Measurements from ENCODE around the gene CIZ1.
"Not testable (repeated sequence)": the region's sequence is repeated elsewhere in the genome, so short reads cannot be mapped to it uniquely, and the experiment has no call there.

CIZ1 gene

DNA sequence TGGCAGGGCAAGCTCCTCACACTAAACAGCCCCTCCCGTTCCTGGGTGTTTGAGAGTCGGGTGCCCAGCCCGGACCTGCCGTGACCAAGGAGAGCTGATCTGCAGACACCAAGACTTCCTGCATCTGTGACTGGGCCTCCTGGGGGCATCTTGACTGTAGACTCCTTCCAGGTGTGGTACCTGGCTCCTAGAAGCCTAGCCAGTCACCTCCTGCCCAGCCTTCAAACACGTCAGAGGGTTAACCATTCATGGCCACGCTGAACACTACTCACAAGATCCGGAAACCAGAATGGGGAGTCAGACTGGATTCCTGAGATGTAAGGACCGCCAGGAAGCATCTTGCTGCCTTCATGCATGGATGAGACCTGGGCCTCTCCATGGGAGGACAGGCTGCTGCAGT lies 45.8 kb downstream of the CIZ1 start:
- DNase-seq (ENCODE audit: low read depth in 2 of 2) = no peak

DNA sequence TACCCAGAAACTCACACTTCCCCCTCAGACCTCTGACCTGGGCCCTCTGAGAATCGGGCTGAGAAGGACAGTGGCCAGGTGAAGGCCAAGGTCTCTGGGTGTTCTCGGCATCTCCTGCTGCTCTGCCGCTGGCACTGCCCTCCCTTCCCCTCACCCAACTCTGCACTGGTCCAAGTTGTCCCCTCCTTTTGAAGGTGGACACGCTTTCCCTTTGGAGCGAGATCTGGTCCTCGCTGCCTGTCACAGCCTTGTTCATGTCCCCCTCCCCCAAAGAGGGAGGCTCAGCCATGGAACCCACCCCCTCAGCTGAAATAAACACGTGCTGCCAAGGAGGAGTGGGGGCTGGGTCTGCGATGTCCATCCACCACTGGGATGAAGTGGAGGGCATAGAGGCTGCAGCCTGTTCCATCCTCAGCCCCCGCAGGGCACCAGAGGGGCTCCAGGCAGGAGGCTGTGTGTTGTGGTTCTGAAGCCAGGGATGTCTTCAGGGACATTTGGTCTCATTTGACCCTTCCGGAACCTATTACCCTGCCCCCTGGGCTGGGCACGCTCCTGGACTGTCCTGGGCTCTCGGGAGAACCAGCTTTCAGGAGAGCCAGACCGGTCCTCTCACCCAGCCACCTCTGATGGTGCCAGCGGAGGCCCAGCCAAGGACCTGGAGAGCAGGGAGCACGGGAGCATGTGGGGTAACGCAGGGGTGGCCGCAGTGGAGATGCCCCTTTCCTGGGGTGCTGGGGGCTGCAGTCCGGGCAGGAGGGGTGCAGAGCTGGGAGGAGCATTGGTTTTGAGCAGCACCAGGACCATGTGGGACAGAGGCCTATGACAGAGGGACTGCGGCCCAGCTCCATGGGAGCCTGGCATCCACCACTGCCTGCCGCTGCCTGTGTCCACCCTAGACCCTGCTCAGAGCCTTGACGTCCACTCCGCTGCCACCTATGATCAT lies 46.9 kb downstream of the CIZ1 start:
- no peak for DNase-seq (ENCODE audit: low read depth in 2 of 2)

DNA sequence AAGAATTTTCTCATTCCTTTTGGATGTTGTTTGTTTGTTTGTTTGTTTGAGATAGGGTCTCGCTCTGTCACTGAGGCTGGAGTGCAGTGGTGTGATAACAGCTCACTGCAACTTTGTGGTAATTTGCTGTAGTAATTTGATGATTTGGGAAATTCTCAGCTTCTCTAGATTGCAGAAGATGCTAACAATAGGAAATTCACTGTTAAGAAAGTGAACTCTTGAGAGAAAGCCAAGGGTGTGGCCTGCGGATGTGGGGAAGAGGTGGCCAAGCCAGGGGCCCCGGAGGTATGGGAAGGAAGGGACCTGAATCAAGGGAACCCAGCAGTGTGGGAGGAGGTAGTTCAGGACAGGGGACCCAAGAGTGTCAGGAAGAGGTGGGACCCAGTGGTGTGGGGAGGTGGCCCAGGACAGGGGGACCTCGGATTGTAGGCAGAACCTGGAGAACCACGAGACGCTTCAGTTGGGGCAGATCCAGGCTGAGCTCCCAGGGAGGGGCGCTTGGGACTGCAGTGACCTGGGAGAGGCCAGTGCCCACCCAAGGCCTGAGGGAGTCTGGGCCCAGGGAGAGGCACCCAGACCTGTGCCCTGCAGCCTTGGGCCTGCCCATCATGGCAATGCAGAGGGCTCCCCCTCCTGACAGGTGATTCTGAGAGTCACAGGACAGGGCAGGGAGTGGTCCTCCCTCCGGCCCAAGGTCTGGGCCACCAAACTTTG lies 47.7 kb downstream of the CIZ1 start:
- no peak for DNase-seq (ENCODE audit: low read depth in 2 of 2)

DNA sequence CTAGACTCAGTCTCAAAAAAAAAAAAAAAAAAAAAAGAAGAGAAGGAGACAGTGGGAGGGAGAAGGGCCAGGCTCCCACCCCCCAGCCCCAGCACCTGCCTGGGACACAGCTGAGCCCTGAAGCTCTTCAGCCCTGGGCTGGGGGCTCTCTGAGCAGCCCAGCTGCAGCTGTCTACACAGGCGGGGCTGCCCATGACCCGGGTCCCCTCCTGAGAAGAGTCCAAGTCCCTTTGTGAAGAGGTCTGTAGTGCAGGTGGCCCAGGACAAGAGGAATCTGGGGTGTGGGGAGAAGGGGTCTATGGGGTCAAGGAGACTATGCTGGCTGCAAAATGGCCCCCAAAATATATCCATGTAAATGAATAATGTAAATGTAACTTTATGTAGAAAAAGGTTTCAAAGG lies 48.8 kb downstream of the CIZ1 start:
- no peak for DNase-seq (ENCODE audit: low read depth in 2 of 2)

DNA sequence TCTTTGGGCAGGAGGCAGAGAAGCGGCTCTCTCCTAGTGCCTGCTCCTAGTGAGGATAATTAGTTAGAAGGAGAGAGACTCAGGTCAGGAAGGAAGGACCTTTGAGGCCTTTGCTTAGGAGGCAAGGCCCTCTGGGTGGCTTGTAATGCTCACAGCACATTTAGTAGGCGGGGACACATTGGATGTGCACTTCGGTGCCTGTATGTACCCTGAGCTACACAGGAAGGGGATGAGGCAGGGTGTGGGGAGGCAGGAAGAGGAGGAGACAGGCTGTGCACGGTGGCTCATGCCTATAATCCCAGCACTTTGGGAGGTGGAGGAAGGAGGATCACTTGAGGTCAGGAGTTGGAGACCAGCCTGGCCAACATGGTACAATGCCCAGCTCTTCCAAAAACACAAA lies 49.3 kb downstream of the CIZ1 start:
- DNase-seq (ENCODE audit: low read depth in 2 of 2) = no peak

DNA sequence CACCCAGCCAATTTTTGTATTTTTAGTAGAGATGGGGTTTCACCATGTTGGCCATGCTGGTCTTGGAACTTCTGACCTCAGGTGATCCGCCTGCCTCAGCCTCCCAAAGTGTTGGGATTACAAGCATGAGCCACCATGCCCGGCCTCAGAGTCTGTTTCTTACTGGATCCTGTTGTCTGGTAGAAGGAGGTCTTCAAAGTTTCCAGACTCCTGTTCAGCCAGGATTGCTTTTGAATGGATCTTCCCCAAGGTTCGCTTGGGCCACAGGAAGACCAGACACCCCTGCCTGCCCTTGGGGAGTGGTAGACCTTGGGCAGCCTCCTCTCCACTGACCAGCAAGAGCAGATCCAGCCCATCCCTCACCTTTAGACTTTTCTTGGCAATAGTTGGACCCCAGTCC lies 49.8 kb downstream of the CIZ1 start:
- DNase-seq (ENCODE audit: low read depth in 2 of 2) = no peak

DNA sequence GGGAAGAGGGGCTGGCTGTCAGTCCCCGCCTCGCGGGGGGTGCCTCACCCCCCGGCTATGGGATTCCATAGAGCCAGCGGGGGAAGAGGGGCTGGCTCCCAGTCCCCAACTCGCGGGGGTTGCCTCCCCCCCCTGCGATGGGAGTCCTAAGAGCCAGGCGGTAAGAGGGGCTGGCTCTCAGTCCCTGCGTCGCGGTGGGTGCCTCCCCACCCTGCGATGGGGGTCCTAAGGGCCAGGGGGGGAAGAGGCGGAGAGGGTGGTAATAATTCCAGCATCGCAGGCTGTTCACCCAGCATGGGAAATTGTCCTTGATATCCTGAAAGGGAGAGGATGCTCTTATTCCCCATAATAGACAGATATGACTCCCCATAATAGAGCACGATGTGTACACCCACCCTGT lies 51.8 kb downstream of the CIZ1 start:
- DNase-seq (ENCODE audit: low read depth in 2 of 2) = no peak

- DNase-seq (ENCODE audit: low read depth in 2 of 2) = no peak
These were observed 53.4 kb downstream of the CIZ1 start for GRCh38 chr9:128138001-128138400.

- DNase-seq (ENCODE audit: low read depth in 2 of 2) = no peak
These were observed 54.3 kb downstream of the CIZ1 start for GRCh38 chr9:128136816-128137793.

DNA sequence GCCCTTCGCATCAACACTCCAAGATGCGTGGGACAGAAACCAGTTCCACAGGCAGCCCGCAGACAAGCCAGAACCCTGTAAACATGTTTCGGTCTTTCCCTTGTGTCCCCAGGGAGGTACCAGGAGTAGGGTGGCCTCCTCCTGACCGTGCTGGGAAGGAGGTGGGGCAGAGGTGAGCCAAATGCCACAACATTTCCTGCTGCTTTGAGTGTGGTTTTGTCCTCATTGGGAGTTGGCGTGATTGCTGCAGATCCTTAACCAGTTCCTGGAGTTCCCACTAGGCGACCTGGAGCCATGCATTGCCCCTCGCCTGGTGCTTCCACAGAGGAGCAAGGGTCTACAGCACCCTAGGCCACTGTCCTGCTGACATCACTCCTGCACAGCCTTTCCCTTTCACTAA lies 55.8 kb downstream of the CIZ1 start:
- not testable (repeated sequence) for DNase-seq (ENCODE audit: low read depth in 2 of 2)

DNA sequence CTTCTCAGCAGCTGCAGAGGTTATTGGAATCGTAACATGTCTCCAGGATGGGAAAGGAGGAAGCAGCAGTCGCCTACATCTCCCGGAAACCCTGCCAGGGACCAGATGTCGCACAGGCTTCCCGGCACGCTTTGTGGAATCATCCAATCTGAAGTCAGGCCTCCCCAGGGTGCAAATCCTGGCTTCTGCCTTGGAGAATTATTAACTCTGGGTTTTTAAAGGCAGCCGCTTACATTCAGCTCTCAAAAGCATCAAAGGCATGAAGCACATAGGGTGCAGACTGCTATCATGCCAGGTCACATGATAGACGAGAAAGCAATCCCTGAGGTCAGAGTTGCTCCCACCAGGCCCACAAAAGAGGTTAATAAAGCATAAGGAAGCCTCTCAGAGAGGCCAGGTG lies 59.2 kb downstream of the CIZ1 start:
- DNase-seq (ENCODE audit: low read depth in 2 of 2) = not testable (repeated sequence)

DNA sequence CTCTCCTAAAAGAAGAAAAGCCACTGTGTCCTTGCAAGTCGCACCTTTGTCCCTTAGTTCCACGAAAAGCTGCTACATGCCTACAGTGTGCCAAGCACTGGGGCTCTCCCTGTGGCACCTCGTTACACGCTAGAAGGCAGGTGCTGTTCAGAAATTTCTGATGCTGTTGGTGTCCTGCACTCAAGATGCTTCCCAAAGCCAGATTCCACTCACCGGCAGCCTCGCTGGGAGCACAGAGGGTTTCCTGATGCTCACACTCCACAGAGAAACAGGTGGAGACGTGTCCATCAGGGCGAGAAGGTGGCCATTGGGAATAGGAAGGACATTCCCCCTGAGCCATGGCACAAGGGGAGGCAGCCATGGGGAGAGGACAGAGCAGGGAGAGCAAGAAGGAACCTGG lies 60.0 kb downstream of the CIZ1 start:
- DNase-seq (ENCODE audit: low read depth in 2 of 2) = not testable (repeated sequence)

- DNase-seq (ENCODE audit: low read depth in 2 of 2) = not testable (repeated sequence)
These were observed 60.7 kb downstream of the CIZ1 start for GRCh38 chr9:128130651-128131050.

- peak; percentile 14 to 25 for DNase-seq (ENCODE audit: low read depth in 2 of 2)
These were observed 61.3 kb downstream of the CIZ1 start for GRCh38 chr9:128129976-128130590.

DNA sequence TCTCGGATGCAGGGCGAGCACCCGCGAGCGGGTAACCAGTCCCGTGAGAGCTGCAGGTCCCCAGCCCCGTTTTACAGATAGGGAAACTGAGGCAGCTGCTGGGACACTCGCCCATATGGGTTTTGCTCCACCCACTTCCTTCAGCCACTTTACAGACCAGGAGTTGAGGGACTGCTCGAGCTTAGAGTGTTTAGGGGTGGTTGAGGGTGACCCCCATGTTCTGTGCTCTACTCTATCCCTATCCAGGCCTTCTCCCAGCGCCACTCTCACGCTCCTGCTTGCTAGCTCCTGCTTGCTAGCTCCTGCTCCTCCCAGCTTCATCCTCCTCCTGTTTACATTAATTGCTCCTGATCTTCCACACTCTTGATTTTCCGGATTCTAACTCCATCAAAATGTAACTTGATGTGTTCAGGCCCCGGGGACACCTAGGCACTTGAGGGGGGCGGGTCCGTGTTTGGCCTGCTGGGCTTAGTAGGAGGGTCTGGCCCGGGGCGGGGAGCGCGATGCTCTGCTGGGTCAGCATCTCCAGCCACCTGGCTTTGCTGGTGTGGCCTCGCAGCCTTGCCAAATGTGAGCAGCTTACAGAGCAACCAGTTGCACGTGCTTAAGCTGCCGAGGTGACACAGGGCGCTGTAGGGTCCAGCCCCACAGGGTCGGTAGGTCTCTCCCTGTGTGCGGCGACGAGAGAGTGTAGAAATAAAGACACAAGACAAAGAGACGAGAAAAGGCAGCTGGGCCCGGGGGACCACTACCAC lies 62.4 kb downstream of the CIZ1 start:
- no peak for DNase-seq (ENCODE audit: low read depth in 2 of 2)

DNA sequence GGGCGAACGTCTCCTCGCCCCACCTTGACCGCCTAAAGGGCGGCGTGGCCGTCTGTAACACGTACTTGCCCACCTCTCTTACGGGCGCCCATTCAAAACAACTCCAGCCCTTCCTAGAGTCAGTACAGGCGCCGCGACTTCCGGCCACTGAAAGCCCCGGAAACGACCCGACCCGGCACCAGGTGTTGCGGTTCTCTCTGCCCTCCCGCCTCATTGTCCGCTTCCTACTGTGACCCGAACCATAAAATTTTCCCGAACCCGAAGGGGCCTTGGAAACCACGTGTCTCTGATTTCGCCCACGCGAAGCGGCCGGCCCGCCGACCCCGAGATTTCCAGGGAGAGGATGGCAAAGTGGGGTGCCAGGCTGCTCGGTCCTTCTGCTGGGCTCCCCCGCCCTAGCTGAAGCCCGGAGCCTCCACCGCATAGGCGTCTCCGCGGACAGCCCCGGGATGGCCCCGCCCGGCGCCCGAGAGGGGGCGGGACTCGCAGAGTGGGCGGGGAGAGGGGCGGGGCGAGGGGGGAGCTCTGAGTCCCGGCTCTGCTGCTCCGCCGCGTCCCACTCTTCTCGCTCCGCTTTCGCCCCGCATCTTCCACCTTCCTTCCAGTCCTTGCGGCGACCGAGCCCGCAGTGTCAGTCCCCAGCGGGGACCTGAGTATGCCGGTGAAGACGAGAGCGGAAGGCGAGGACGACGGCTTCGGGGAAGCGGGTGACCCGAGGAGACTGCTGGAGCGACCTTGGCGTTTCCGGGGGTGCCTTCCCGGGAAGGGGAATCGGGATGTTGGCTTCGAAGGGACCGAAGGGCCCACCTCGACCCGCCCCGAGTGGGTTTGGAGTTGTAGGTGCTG lies 63.2 kb downstream of the CIZ1 start:
- DNase-seq (ENCODE audit: low read depth in 2 of 2) = peak; percentile 66 to 72

- peak; percentile 64 to 77 for DNase-seq (ENCODE audit: low read depth in 2 of 2)
These were observed 63.8 kb downstream of the CIZ1 start, which contains the start of gene PTGES2 for GRCh38 chr9:128127568-128127989. Gene PTGES2 (minus strand): TSS chr9:128127729. CDS start chr9:128127717, 12 bp downstream.

GRCh38 chr9:128125580-128126354 lies 65.6 kb downstream of the CIZ1 start:
- no peak for DNase-seq (ENCODE audit: low read depth in 2 of 2)
